GM12878 (cell line): Measurements from ENCODE around the gene CAPNS2.

Source experiments
- CTCF ChIP-seq, 3 experiments: IDR thresholded peaks in 2 of 3; conservative IDR thresholded peaks in 1 of 3; 2 replicates each; pipeline ENCODE4 v1.5.1; 2011; ENCODE audit warnings: low read depth in 3 of 3, low read length in 3 of 3, mild to moderate bottlenecking in 3 of 3, control low read depth in 2 of 3, moderate library complexity in 2 of 3, inconsistent platforms in 1 of 3, mixed read lengths in 1 of 3; ENCODE audit not compliant: control insufficient read depth in 2 of 3, insufficient read depth in 1 of 3; ENCODE audit errors: extremely low read depth in 1 of 3
- EZH2 ChIP-seq: IDR thresholded peaks from 2 replicates; pipeline ENCODE4 v1.6.1; 2012; ENCODE audit warnings: low read depth, mild to moderate bottlenecking, control low read depth, inconsistent platforms, low read length, borderline replicate concordance; ENCODE audit not compliant: control insufficient read depth
- JUNB ChIP-seq: IDR thresholded peaks from 2 replicates; pipeline ENCODE4 v1.6.1; 2016; ENCODE audit warnings: antibody characterized with exemption, mild to moderate bottlenecking
- RAD21 ChIP-seq: IDR thresholded peaks from 2 replicates; pipeline ENCODE4 v1.6.1; 2011; ENCODE audit warnings: mild to moderate bottlenecking, low read depth, low read length, moderate library complexity; ENCODE audit not compliant: insufficient read depth

GRCh38 chr16:55576384-55576783 lies 9.9 kb downstream of the CAPNS2 start:
- TF ChIP-seq EZH2 = no peak
- TF ChIP-seq JUNB = no peak
- TF ChIP-seq RAD21 = no peak
- TF ChIP-seq CTCF (IDR thresholded peaks at IDR 0.05 in 2 of 3, conservative IDR thresholded peaks at IDR 0.05 in 1 of 3; ENCODE audit: control insufficient read depth in 2 of 3, extremely low read depth in 1 of 3, insufficient read depth in 1 of 3, low read depth in 3 of 3, low read length in 3 of 3) = no peak
